Small intestine (tissue), 16 donors: ENCODE measurements around the gene CNR2. TPM values are rescaled to one million over a fixed set of nuclear protein-coding genes. Genes with fewer than 3 reads are reported as not detected.
"Not testable (repeated sequence)": the region's sequence is repeated elsewhere in the genome, so short reads cannot be mapped to it uniquely, and the experiment has no call there.

Experiments
- DNase-seq, 2 donors: peaks; one replicate each; pipeline versions ENCODE4 v3.0.0 to v3.0.0-alpha.2; 2013
- FAIRE-seq: peaks from 2 replicates; lab custom pipeline; 2012; peaks lifted over from hg19 to GRCh38; lab: Jason Lieb, UNC
- H3K27ac ChIP-seq, 3 donors: one replicate each; pipeline ENCODE4 v1.5.1; 2013; ENCODE audit warnings: low read length in 2 of 3, mild to moderate bottlenecking in 2 of 3, control low read depth in 1 of 3, inconsistent platforms in 1 of 3, low read depth in 1 of 3, moderate library complexity in 1 of 3
- H3K27me3 ChIP-seq, 3 donors: one replicate each; pipeline ENCODE4 v1.6.1; 2013; ENCODE audit warnings: low read length in 3 of 3, inconsistent platforms in 1 of 3; ENCODE audit not compliant: control insufficient read depth in 3 of 3, insufficient read depth in 3 of 3
- H3K36me3 ChIP-seq, 3 donors: one replicate each; pipeline ENCODE4 v1.6.1; 2013; ENCODE audit warnings: low read length in 3 of 3, inconsistent platforms in 1 of 3, low read depth in 1 of 3, mild to moderate bottlenecking in 1 of 3, moderate library complexity in 1 of 3; ENCODE audit not compliant: control insufficient read depth in 3 of 3, insufficient read depth in 2 of 3
- H3K4me1 ChIP-seq, 3 donors: one replicate each; pipeline ENCODE4 v1.6.1; 2013; ENCODE audit warnings: low read length in 2 of 3, inconsistent platforms in 1 of 3, low read depth in 1 of 3, mild to moderate bottlenecking in 1 of 3, moderate library complexity in 1 of 3; ENCODE audit not compliant: control insufficient read depth in 3 of 3, insufficient read depth in 2 of 3
- H3K4me3 ChIP-seq, 3 donors: one replicate each; pipeline ENCODE4 v1.5.1; 2013; ENCODE audit warnings: low read length in 3 of 3, control low read depth in 1 of 3, inconsistent platforms in 1 of 3, low read depth in 1 of 3, mild to moderate bottlenecking in 1 of 3, moderate library complexity in 1 of 3
- H3K9me3 ChIP-seq, 2 donors: one replicate each; pipeline ENCODE4 v1.6.1; 2013; ENCODE audit warnings: low read depth in 1 of 2, low read length in 1 of 2; ENCODE audit not compliant: control insufficient read depth in 2 of 2, insufficient read depth in 1 of 2
- WGBS, 3 donors: extraction: QIAGEN DNeasy Blood & Tissue Kit; methylation state at CpG; one replicate each; pipeline ENCODE4 v1.1.7; 2013; 5-methylcytosine and 5-hydroxymethylcytosine counted together
- long read RNA-seq, 10 donors: transcript quantifications; one replicate each; lab custom pipeline, GENCODE V29; 2026
- polyA plus RNA-seq, 4 donors: library from polyadenylated mRNA; stranded (reverse) in 3 of 4; unstranded in 1 of 4; fragments of 200-250 nt in 3 of 4; fragments of 120-200 nt in 1 of 4; gene quantifications; one replicate each; pipeline versions ENCODE4 v1.2.1 to v1.2.3, GENCODE V29; 2013
- donor health status: healthy with polysubstance abuse.
- donor health status: control.
- donor health status: control.
- donor health status: Bipolar disorder and iron deficiency.
- donor health status: healthy.

CNR2 gene
- under 1 TPM in 2 of 4 donors, not detected in 2; 0.10 to 0.15 TPM for polyA plus RNA-seq
- long read RNA-seq, donor 1: 0 reads
- long read RNA-seq, donor 2: 0 reads
- long read RNA-seq, donor 3: 0 reads
- long read RNA-seq, donor 4: 0 reads
- long read RNA-seq, donor 5: 0 reads
- long read RNA-seq, donor 6: 0 reads
- long read RNA-seq, donor 7: 0 reads
- long read RNA-seq, donor 8: 0 reads
- long read RNA-seq, donor 9: 0 reads
- long read RNA-seq, donor 10: 0 reads

- FAIRE-seq: no peak
- no peak for DNase-seq
- no peaks in the 10 kb centered on the region for H3K9me3 ChIP-seq
- whole genome bisulfite sequencing, 3 donors: 24 to 45% (median 35%) methylated on average over 7 of the region's 7 CpGs
- peaks cover 2 to 8% (median 2%) of the 10 kb centered on the region in 3 donors for H3K4me1 ChIP-seq
- peaks cover 0 to 3% (median 0%) of the 10 kb centered on the region in 3 donors for H3K27me3 ChIP-seq
- H3K36me3 ChIP-seq: no peaks in the 10 kb centered on the region
- no peak within 1 kb of the TSS for H3K27ac ChIP-seq
- no peak within 1 kb of the TSS for H3K4me3 ChIP-seq
These were observed at the start of gene CNR2 for GRCh38 chr1:23913212-23913880. CNR2 (minus strand) TSS chr1:23913362; CDS start chr1:23875617, 37,745 bp downstream.

GRCh38 chr1:23960291-23961020, 47.3 kb upstream of the CNR2 start:
- Histone ChIP-seq H3K27me3 (no peaks in the 10 kb centered on the region), H3K9me3 (no peaks in the 10 kb centered on the region), H3K27ac (peak overlapping the region; percentile 97 to 99 (median 98)), H3K4me1 (peaks cover 0 to 16% (median 0%) of the 10 kb centered on the region in 3 donors), H3K36me3 (no peaks in the 10 kb centered on the region), H3K4me3 (peak overlapping the region; percentile 78 to 93 (median 83))
- 0% methylated on average over 15 of the region's 15 CpGs for WGBS, 3 donors
- FAIRE-seq: no peak
- DNase-seq: peak in 1 of 2 donors; percentile 39

GRCh38 chr1:23959461-23960290, 46.5 kb upstream of the CNR2 start, which contains the start of gene PNRC2:
PNRC2 (plus strand) TSS chr1:23959828; CDS start chr1:23961458, 1,630 bp downstream.
- H3K9me3 ChIP-seq: no peaks in the 10 kb centered on the region
- H3K4me3 ChIP-seq: peak within 1 kb of the TSS; percentile 78 to 93 (median 83)
- peak within 1 kb of the TSS; percentile 97 to 99 (median 98) for H3K27ac ChIP-seq
- peaks cover 0 to 16% (median 4%) of the 10 kb centered on the region in 3 donors for H3K4me1 ChIP-seq
- peak; percentile 97 to 98 for DNase-seq
- no peaks in the 10 kb centered on the region for H3K36me3 ChIP-seq
- 0 to 2% (median 0%) methylated on average over 74 to 84 of the region's 84 CpGs for WGBS, 3 donors
- no peaks in the 10 kb centered on the region for H3K27me3 ChIP-seq
- FAIRE-seq: no peak

GRCh38 chr1:23958810-23959460, 45.8 kb upstream of the CNR2 start:
- no peak for FAIRE-seq

GRCh38 chr1:23958040-23958809, 45.1 kb upstream of the CNR2 start:
- not testable (repeated sequence) for H3K27me3 ChIP-seq, H3K9me3 ChIP-seq, H3K4me1 ChIP-seq, FAIRE-seq, H3K36me3 ChIP-seq, DNase-seq
- WGBS, 3 donors: 26 to 43% (median 29%) methylated on average over 19 of the region's 19 CpGs
- Histone ChIP-seq H3K27ac (peak overlapping the region; percentile 84 to 99 (median 97)), H3K4me3 (peak overlapping the region in 2 of 3 donors; percentile 78 to 83)

More at GRCh38 chr1:23958810-23959460, 45.8 kb upstream of the CNR2 start:
- Histone ChIP-seq H3K36me3 (no peaks in the 10 kb centered on the region), H3K27me3 (no peaks in the 10 kb centered on the region), H3K4me1 (peaks cover 0 to 10% (median 5%) of the 10 kb centered on the region in 3 donors), H3K4me3 (peak overlapping the region; percentile 28 to 83 (median 78)), H3K9me3 (no peaks in the 10 kb centered on the region), H3K27ac (peak overlapping the region; percentile 84 to 99 (median 97))
- 0 to 1% (median 1%) methylated on average over 24 to 30 of the region's 30 CpGs for WGBS, 3 donors
- DNase-seq: peak; percentile 95 to 97

- Histone ChIP-seq H3K4me3 (no peak overlapping the region), H3K9me3 (no peaks in the 10 kb centered on the region), H3K27me3 (no peaks in the 10 kb centered on the region), H3K27ac (no peak overlapping the region), H3K36me3 (no peaks in the 10 kb centered on the region), H3K4me1 (peaks cover 0 to 10% (median 5%) of the 10 kb centered on the region in 3 donors)
- peak; percentile 67 to 87 for DNase-seq
- 16 to 57% (median 37%) methylated on average over 7 of the region's 7 CpGs for WGBS, 3 donors
- FAIRE-seq: no peak
These were observed 43.9 kb upstream of the CNR2 start for GRCh38 chr1:23957096-23957495.

GRCh38 chr1:23953020-23953419, 39.9 kb upstream of the CNR2 start:
- Histone ChIP-seq H3K36me3 (no peaks in the 10 kb centered on the region), H3K9me3 (no peaks in the 10 kb centered on the region), H3K27me3 (no peaks in the 10 kb centered on the region), H3K4me3 (no peak overlapping the region), H3K4me1 (peaks cover 0 to 7% (median 5%) of the 10 kb centered on the region in 3 donors), H3K27ac (no peak overlapping the region)
- FAIRE-seq (no peak), DNase-seq (no peak)
- WGBS, 3 donors: 59 to 77% (median 65%) methylated on average over 3 of the region's 3 CpGs
